IMR-90 (cell line): ENCODE results near the gene CYTH4. TPM values are rescaled to one million over a fixed set of nuclear protein-coding genes. Genes with fewer than 3 reads are reported as not detected.
A peak's percentile ranks its signal among the peaks of the same experiment; 100 is the strongest.

Experiments
- ATAC-seq: fragments of 200-7000 bp; cut with Tn5 transposase; 2 replicates; pipeline ENCODE4 v1.9.1; 2020; ENCODE audit warnings: low read depth, mild to moderate bottlenecking, moderate library complexity
- BruUV-seq: library from RNA; stranded (reverse); fragments of 400-500 nt; replicated peaks from 2 replicates; lab custom pipeline; 2021; lab: Mats Ljungman, UMichigan
- CTCF ChIA-PET: fragments of 300-600 bp; formaldehyde crosslinking; extraction: SDS; loops from one replicate; lab custom pipeline; 2021; ENCODE audit warnings: antibody characterized with exemption; lab: Yijun Ruan, JAX
- POLR2A ChIA-PET: fragments of 300-600 bp; sonication (Branson Sonifier 250); formaldehyde crosslinking; loops from one replicate; lab custom pipeline; 2022; ENCODE audit warnings: antibody characterized with exemption; ENCODE audit not compliant: unreplicated experiment; lab: Charles Lee
- DNase-seq: peaks from one replicate; pipeline ENCODE4 v3.0.0; 2013
- H2AFZ ChIP-seq: replicated peaks from 2 replicates; pipeline ENCODE3; 2013; ENCODE audit warnings: low read length, mild to moderate bottlenecking; ENCODE audit not compliant: poor library complexity
- H2AK5ac ChIP-seq: 2 replicates; pipeline ENCODE4 v1.6.1; 2013; ENCODE audit warnings: low read depth, low read length, inconsistent platforms
- H2AK9ac ChIP-seq: replicated peaks from 2 replicates; pipeline ENCODE3; 2013; ENCODE audit warnings: mild to moderate bottlenecking, low read depth, low read length, moderate library complexity; ENCODE audit not compliant: poor library complexity
- H2BK120ac ChIP-seq: 2 replicates; pipeline ENCODE4 v1.6.1; 2013; ENCODE audit warnings: low read depth, low read length, inconsistent platforms
- H2BK15ac ChIP-seq: 3 replicates; pipeline ENCODE4 v1.6.1; 2013; ENCODE audit warnings: low read depth, low read length, inconsistent platforms
- H2BK20ac ChIP-seq: 2 replicates; pipeline ENCODE4 v1.6.1; 2013; ENCODE audit warnings: low read depth, mild to moderate bottlenecking, inconsistent platforms, low read length, moderate library complexity
- H2BK5ac ChIP-seq: 2 replicates; pipeline ENCODE4 v1.6.1; 2013; ENCODE audit warnings: mild to moderate bottlenecking, low read depth, low read length, inconsistent platforms; ENCODE audit not compliant: poor library complexity, severe bottlenecking
- H3K14ac ChIP-seq: replicated peaks from 2 replicates; pipeline ENCODE4 v1.6.1; 2013; ENCODE audit warnings: low read depth, low read length, inconsistent platforms
- H3K18ac ChIP-seq: 2 replicates; pipeline ENCODE4 v1.6.1; 2013; ENCODE audit warnings: low read depth, low read length, control low read depth
- H3K23ac ChIP-seq: 2 replicates; pipeline ENCODE4 v1.6.1; 2013; ENCODE audit warnings: low read depth, low read length, inconsistent platforms
- H3K27ac ChIP-seq: 2 replicates; pipeline ENCODE4 v1.5.1; 2013; ENCODE audit warnings: mild to moderate bottlenecking, control low read depth, low read length; ENCODE audit not compliant: insufficient read depth
- H3K27me3 ChIP-seq: 2 replicates; pipeline ENCODE4 v1.6.1; 2013; ENCODE audit warnings: low read length; ENCODE audit not compliant: control insufficient read depth, insufficient read depth
- H3K36me3 ChIP-seq: 2 replicates; pipeline ENCODE4 v1.6.1; 2013; ENCODE audit warnings: low read length, mixed read lengths; ENCODE audit not compliant: control insufficient read depth, insufficient read depth
- H3K4ac ChIP-seq: 2 replicates; pipeline ENCODE4 v1.6.1; 2013; ENCODE audit warnings: low read depth, low read length, inconsistent platforms
- H3K4me1 ChIP-seq: 2 replicates; pipeline ENCODE4 v1.6.1; 2013; ENCODE audit warnings: low read length, mixed read lengths; ENCODE audit not compliant: control insufficient read depth, insufficient read depth
- H3K4me2 ChIP-seq: 2 replicates; pipeline ENCODE4 v1.6.1; 2013; ENCODE audit warnings: low read depth, mild to moderate bottlenecking, control low read depth, low read length, moderate library complexity
- H3K4me3 ChIP-seq: 2 replicates; pipeline ENCODE4 v1.5.1; 2013; ENCODE audit warnings: low read depth, mild to moderate bottlenecking, control low read depth, low read length, moderate library complexity; ENCODE audit not compliant: insufficient read depth
- H3K56ac ChIP-seq: 2 replicates; pipeline ENCODE4 v1.6.1; 2013; ENCODE audit warnings: low read length, inconsistent platforms; ENCODE audit not compliant: insufficient read depth; ENCODE audit errors: extremely low read depth
- H3K79me1 ChIP-seq, 2 experiments: 2 replicates each; pipeline ENCODE4 v1.6.1; 2013; ENCODE audit warnings: low read length in 2 of 2, inconsistent platforms in 1 of 2, low read depth in 1 of 2
- H3K9ac ChIP-seq: 2 replicates; pipeline ENCODE4 v1.6.1; 2013; ENCODE audit warnings: low read depth, low read length, control low read depth
- H3K9me1 ChIP-seq: 2 replicates; pipeline ENCODE4 v1.6.1; 2013; ENCODE audit warnings: low read length, inconsistent platforms; ENCODE audit not compliant: insufficient read depth
- H3K9me3 ChIP-seq: 2 replicates; pipeline ENCODE4 v1.6.1; 2013; ENCODE audit warnings: low read length; ENCODE audit not compliant: control insufficient read depth, insufficient read depth
- H4K20me1 ChIP-seq: 2 replicates; pipeline ENCODE4 v1.6.1; 2013; ENCODE audit warnings: low read length, inconsistent platforms; ENCODE audit not compliant: insufficient read depth
- H4K5ac ChIP-seq: 2 replicates; pipeline ENCODE4 v1.6.1; 2013; ENCODE audit warnings: mild to moderate bottlenecking, low read depth, low read length, control low read depth
- H4K8ac ChIP-seq, 2 experiments: 2 replicates each; pipeline ENCODE4 v1.6.1; 2013; ENCODE audit warnings: low read depth in 2 of 2, low read length in 2 of 2, control low read depth in 1 of 2, inconsistent platforms in 1 of 2
- H4K91ac ChIP-seq: 2 replicates; pipeline ENCODE4 v1.6.1; 2013; ENCODE audit warnings: low read depth, low read length, inconsistent platforms; ENCODE audit not compliant: insufficient read depth
- BHLHE40 ChIP-seq: fragments of 150-350 bp; IDR thresholded peaks from 2 replicates; pipeline ENCODE4 v1.6.1; 2016; ENCODE audit warnings: mild to moderate bottlenecking, low read depth, low read length
- CEBPB ChIP-seq: IDR thresholded peaks from 2 replicates; pipeline ENCODE4 v1.6.1; 2012; ENCODE audit warnings: low read depth, low read length, improper control_type of control experiment
- MAFK ChIP-seq: IDR thresholded peaks from 2 replicates; pipeline ENCODE4 v1.6.1; 2012; ENCODE audit warnings: low read depth, low read length, improper control_type of control experiment
- MXI1 ChIP-seq: IDR thresholded peaks from 2 replicates; pipeline ENCODE4 v1.6.1; 2012; ENCODE audit warnings: low read depth, mild to moderate bottlenecking, low read length, moderate library complexity, borderline replicate concordance
- NFE2L2 ChIP-seq: fragments of 150-350 bp; IDR thresholded peaks from 2 replicates; pipeline ENCODE4 v1.6.1; 2016; ENCODE audit warnings: low read depth, mild to moderate bottlenecking, low read length
- POLR2A ChIP-seq: IDR thresholded peaks from 2 replicates; pipeline ENCODE4 v1.6.1; 2012; ENCODE audit warnings: mild to moderate bottlenecking, low read depth, low read length
- RAD21 ChIP-seq: IDR thresholded peaks from 2 replicates; pipeline ENCODE4 v1.6.1; 2012; ENCODE audit warnings: low read length, improper control_type of control experiment
- USF2 ChIP-seq: fragments of 150-350 bp; IDR thresholded peaks from 2 replicates; pipeline ENCODE4 v1.6.1; 2017; ENCODE audit warnings: mild to moderate bottlenecking, antibody characterized with exemption, low read length, low read depth
- WGBS, 2 experiments: methylation state at CpG; one replicate each; pipeline versions ENCODE4 v1.1.5 to v1.1.7; 2013; ENCODE audit warnings: missing lambda C conversion rate in 2 of 2; ENCODE audit not compliant: insufficient read length in 1 of 2; ENCODE audit errors: extremely low coverage in 2 of 2; 5-methylcytosine and 5-hydroxymethylcytosine counted together
- dilution Hi-C: fragments of 300-500 bp; cut with HindIII; formaldehyde crosslinking; loops from one replicate; pipeline ENCODE4 v1.14.3; 2018; ENCODE audit warnings: low sequenced_read_pairs; ENCODE audit not compliant: unreplicated experiment
- in situ Hi-C: fragments of 300-500 bp; cut with MboI; formaldehyde crosslinking; loops from 3 replicates; pipeline ENCODE4 v1.14.3; 2019; ENCODE audit warnings: low sequenced_read_pairs, inconsistent platforms, mixed read lengths
- intact Hi-C: fragments of 100-400 bp; cut with micrococcal nuclease; formaldehyde crosslinking; loops from 2 replicates; pipeline ENCODE4 v1.10.0; 2022
- polyA plus RNA-seq, 3 experiments: library from polyadenylated mRNA; depleted of rRNA; stranded (reverse); fragments of >200 nt; gene quantifications; 2 replicates each; pipeline ENCODE4 v1.2.3, GENCODE V29; 2012; ENCODE audit warnings: low replicate concordance in 1 of 3
- total RNA-seq: library from RNA; depleted of rRNA; stranded (reverse); fragments of >200 nt; gene quantifications from 2 replicates; pipeline ENCODE4 v1.2.3, GENCODE V29; 2012

Gene CYTH4
- total and polyA plus RNA-seq, 2 of the 4 experiments (the other 2 are of a cell fraction): 0.36 to 0.55 TPM

GRCh38 chr22:37234736-37235711 is 47.3 kb upstream of the CYTH4 start:
- Histone ChIP-seq H2AK9ac (peak overlapping the region; percentile 28), H3K9me1 (no peaks in the 10 kb centered on the region), H4K20me1 (peaks cover 7% of the 10 kb centered on the region; the same call in 1 of the 2 replicates), H3K27me3 (no peaks in the 10 kb centered on the region; the same call in 1 of the 2 replicates), H2BK120ac (no peak overlapping the region), H3K9ac (no peak overlapping the region), H2AK5ac (peak overlapping the region; percentile 26; the same call in 1 of the 2 replicates), H4K91ac (no peak overlapping the region), H3K18ac (no peak overlapping the region), H3K9me3 (no peaks in the 10 kb centered on the region), H3K36me3 (no peaks in the 10 kb centered on the region), H2BK15ac (no peak overlapping the region), H2AFZ (no peak overlapping the region), H2BK5ac (no peak overlapping the region), H3K79me1 (no peaks in the 10 kb centered on the region; a peak in 1 of 4 replicates), H2BK20ac (no peak overlapping the region), H3K4ac (no peak overlapping the region), H4K5ac (no peak overlapping the region), H3K23ac (no peak overlapping the region), H3K4me2 (no peak overlapping the region), H3K14ac (no peak overlapping the region), H4K8ac (no peak overlapping the region), H3K4me3 (no peak overlapping the region), H3K27ac (no peak overlapping the region), H3K4me1 (peaks cover 4% of the 10 kb centered on the region), H3K56ac (no peak overlapping the region)
- BruUV-seq: no TSS peak
- WGBS, 2 experiments: 100% methylated on average over 5 of the region's 16 CpGs; no CpG with 5 or more reads in 1 of the 2 experiments
- POLR2A ChIA-PET: no interaction called here
- in situ Hi-C loops: no loop called here
- ATAC-seq: no peak
- CTCF ChIA-PET: no interaction called here
- TF ChIP-seq BHLHE40: no peak
- no peak for TF ChIP-seq MXI1
- no peak for TF ChIP-seq MAFK
- no peak for TF ChIP-seq CEBPB
- TF ChIP-seq USF2: no peak
- TF ChIP-seq POLR2A: no peak
- TF ChIP-seq NFE2L2: no peak
- no peak for TF ChIP-seq RAD21
- intact Hi-C loops: no loop called here
- dilution Hi-C loops: no loop called here
- no peak for DNase-seq
